Measurements from ENCODE around the gene TFF2.

The TFF2 gene

DNA sequence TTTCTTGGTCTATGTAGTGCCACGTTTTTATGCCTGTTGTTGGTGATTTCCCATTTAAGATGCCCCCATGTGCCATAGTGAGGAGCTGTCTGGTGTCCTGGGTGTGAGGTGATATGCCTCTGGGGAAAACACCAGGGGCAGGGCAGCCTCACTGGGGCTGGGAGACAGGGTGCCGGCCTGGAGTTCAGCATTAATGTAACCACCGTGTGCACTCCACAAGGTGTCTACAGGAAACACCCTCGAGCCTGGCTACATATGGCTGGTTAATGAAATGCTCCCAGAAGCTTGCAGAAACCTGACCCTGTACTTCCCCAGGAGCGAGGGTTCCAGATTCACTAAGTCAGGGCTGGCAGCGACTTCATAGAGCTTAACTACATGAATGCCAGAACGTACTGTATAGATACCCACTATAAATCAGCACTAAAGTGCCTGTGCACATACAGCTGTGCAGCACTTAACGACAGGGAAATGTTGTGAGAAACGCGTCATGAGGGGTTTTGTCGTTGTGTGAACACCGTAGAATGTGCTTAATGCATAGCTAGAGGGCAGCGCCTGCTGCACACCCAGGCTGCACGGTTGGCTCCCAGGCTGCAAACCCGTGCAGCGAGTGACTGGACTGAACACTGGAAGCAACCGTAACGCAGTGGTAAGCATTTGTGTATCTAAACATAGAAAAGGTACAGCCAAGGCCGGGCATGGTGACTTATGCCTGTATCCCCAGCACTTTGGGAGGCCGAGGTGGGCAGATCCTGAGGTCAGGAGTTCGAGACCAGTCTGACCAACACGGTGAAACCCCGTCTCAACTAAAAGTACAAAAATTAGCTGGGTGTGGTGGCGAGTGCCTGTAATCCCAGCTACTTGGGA is 10.4 kb downstream of the TFF2 start:
- Histone ChIP-seq H3K27me3 (ENCODE audit: control insufficient read depth, insufficient read depth, low read length) (no peaks in the 10 kb centered on the region), H3K4me1 (ENCODE audit: control insufficient read depth, insufficient read depth, low read length) (peaks cover 7% of the 10 kb centered on the region), H3K4me3 (ENCODE audit: low read depth, low read length) (no peak overlapping the region)

DNA sequence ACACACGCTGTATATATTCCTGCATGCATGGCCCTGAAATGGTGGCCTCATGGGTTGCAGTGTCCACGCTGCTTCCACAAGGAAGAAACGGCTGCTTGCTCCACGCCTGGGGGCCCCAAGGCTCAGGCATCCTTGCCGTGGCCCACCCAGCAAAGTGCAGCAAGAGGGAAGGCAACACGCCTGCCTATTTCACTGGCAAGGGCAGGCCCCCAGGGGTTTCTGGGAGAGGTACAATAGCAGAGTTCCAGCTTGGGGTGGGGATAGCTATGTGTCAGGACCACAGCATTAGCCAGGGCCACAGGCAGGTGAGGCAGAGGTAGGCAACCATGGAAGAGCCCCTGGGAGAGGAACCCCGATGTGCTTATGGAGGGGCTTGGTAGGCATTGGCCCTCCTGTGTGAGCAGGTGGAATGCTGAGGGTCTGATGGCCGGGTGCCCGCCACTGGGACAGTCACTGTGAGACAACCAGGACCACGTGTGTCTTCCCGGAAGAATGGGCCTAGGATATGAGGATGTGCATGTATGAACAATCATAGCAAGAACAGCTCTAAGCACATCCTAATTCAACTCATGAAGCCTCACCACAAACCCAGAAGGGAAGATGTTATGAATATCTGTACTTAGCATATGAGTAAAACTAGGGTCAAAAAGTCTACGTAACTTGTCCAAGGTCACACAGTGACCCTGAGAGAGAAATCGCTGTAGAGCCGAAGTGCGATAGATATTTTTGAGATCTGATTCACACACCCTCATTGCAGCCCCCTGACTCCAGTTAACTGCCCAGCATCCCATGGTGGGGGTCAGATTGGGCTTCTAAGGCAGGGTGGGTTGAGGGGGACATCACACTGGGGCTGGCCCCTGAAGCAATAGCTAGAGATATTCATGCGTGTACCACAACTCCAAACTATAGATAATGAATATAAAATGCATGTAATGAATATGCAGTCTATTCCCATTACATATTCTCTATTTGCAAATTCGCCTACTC is 11.8 kb downstream of the TFF2 start:
- Histone ChIP-seq H3K9me3 (ENCODE audit: control insufficient read depth, insufficient read depth, low read length) (no peaks in the 10 kb centered on the region), H3K9ac (ENCODE audit: low read depth, low read length) (no peak overlapping the region), H3K36me3 (ENCODE audit: control insufficient read depth, insufficient read depth, low read length) (no peaks in the 10 kb centered on the region), H3K4me1 (ENCODE audit: control insufficient read depth, insufficient read depth, low read length) (peaks cover 7% of the 10 kb centered on the region), H3K4me3 (ENCODE audit: low read depth, low read length) (no peak overlapping the region), H3K27me3 (ENCODE audit: control insufficient read depth, insufficient read depth, low read length) (no peaks in the 10 kb centered on the region)

More for the DNA sequence above, 10.4 kb downstream of the TFF2 start:
- no peaks in the 10 kb centered on the region for H3K36me3 ChIP-seq (ENCODE audit: control insufficient read depth, insufficient read depth, low read length)
- no peak overlapping the region for H3K9ac ChIP-seq (ENCODE audit: low read depth, low read length)
- H3K9me3 ChIP-seq (ENCODE audit: control insufficient read depth, insufficient read depth, low read length) = no peaks in the 10 kb centered on the region

DNA sequence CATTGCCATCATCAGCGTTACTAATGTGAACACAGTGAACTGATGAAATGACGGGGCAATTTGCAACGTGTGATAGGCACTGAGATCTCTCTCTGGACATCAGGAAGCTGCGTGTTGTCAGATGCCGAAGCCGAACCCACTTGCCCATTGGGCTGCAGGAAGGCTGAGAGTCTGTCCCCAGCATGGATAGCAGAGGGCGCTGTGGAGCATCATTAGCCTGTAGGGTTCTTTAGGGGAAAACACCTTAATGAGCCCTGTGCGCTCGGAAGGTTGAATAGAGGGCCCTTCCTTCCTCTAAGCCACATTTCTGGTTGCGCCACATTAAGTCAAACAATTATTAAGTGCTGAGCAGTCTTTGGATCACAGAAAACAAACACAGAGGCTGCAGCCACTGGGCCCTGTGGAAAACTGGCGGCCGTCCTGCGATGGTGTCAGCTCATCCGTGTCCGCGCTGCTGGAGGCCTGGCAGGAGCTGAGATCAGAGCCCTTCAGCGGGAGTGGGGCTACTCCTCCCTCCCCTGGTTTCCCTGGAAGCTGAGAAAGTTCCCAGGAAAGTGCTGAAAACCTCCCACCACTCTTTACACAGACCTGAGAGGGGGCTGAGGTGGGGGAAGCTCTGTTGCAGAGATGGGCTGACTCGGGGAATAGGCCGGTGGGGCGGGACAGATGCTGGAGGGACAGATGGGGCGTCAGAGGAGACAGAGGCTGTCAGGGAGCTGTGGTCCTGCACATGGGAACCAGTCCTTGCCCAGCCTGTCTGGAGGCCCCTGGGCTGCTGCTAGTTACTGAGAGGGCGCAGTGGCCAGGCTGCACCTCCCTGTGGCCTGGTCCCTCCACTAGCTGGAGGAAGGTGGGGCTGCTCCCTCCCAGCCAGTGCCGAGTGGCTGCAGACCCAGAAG is 12.7 kb downstream of the TFF2 start:
- no peaks in the 10 kb centered on the region for H3K9me3 ChIP-seq (ENCODE audit: control insufficient read depth, insufficient read depth, low read length)
- H3K4me3 ChIP-seq (ENCODE audit: low read depth, low read length) = no peak overlapping the region
- H3K9ac ChIP-seq (ENCODE audit: low read depth, low read length) = no peak overlapping the region

DNA sequence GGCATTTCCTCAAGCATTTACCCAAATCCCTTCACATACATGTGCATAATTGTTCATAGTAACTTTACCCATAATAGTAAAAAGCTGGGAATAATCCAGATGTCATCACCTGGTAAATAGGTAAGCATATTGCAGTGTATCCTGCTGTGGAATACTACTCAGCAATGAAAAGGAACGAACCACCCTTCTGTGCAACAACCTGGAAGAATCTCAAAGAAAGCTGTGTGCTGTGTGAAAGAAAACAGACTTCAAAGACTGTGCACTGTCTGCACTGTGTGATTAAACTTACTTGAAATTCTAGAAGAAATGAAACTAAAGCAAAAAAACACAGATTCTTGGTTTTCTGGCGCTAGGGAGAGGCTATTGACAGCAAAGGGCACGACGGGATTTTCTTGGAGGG is 13.5 kb downstream of the TFF2 start:
- Histone ChIP-seq H3K9ac (ENCODE audit: low read depth, low read length) (no peak overlapping the region), H3K4me1 (ENCODE audit: control insufficient read depth, insufficient read depth, low read length) (peaks cover 7% of the 10 kb centered on the region), H3K27me3 (ENCODE audit: control insufficient read depth, insufficient read depth, low read length) (no peaks in the 10 kb centered on the region), H3K36me3 (ENCODE audit: control insufficient read depth, insufficient read depth, low read length) (no peaks in the 10 kb centered on the region), H3K9me3 (ENCODE audit: control insufficient read depth, insufficient read depth, low read length) (no peaks in the 10 kb centered on the region), H3K4me3 (ENCODE audit: low read depth, low read length) (no peak overlapping the region)

More for the DNA sequence above, 12.7 kb downstream of the TFF2 start:
- Histone ChIP-seq H3K4me1 (ENCODE audit: control insufficient read depth, insufficient read depth, low read length) (peaks cover 7% of the 10 kb centered on the region), H3K36me3 (ENCODE audit: control insufficient read depth, insufficient read depth, low read length) (no peaks in the 10 kb centered on the region), H3K27me3 (ENCODE audit: control insufficient read depth, insufficient read depth, low read length) (no peaks in the 10 kb centered on the region)

DNA sequence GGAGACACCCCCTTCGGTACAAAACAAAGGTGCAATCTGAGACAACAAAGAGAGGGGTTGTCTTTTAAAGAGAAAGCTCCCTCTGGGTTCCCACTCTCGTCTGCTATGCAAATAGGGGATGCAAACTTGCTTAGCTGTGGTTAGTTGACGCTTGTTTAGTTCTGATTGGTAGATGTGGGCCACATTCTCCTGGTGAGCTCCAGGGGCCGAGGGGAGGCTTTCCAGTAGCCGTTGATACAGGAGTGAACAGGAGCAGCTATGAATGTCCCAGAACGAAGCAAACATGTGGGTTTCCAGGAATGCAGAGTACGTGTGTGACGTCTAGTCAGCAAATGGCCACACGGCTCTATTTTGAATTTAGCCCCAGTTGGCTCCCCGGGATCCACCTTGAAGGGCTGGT is 14.7 kb downstream of the TFF2 start:
- H3K36me3 ChIP-seq (ENCODE audit: control insufficient read depth, insufficient read depth, low read length) = no peaks in the 10 kb centered on the region
- H3K9ac ChIP-seq (ENCODE audit: low read depth, low read length) = no peak overlapping the region
- H3K27me3 ChIP-seq (ENCODE audit: control insufficient read depth, insufficient read depth, low read length) = no peaks in the 10 kb centered on the region
- peaks cover 7% of the 10 kb centered on the region for H3K4me1 ChIP-seq (ENCODE audit: control insufficient read depth, insufficient read depth, low read length)
- no peaks in the 10 kb centered on the region for H3K9me3 ChIP-seq (ENCODE audit: control insufficient read depth, insufficient read depth, low read length)
- H3K4me3 ChIP-seq (ENCODE audit: low read depth, low read length) = no peak overlapping the region

DNA sequence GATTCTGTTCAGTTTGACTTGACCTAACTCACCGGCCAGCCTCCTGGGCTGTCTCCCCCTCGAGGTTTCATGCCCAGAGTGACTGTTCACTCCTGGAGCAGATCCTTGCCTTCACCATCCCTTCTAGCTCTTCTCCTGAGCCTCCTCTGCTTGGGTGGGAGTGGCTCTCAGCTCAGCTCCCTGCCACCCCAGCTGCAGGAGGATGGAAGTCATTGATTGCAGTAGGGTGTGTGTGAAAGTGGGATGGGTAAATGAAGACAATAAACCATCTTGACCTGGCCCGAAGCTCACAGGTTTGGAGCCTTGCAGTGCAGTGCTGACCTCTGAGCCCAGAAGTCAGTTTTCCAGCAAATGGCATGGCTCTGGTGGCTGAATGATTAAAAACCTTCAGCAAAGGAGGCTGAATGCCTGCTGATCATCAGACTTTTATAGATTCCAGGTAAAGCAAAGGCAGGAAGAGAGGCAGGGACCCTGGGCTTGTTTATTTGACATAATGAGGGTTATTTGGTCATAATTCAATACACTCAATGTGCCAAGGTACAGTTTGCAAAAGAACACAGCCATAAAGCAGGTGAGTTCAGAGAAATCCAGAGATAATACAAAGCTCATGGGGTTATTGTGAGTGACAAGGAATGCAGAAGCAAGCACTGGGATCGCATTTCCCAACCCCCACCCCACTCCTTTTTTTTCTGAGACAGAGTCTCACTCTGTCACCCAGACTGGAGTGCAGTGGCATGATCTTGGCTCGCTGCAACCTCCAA is 18.1 kb downstream of the TFF2 start:
- no peaks in the 10 kb centered on the region for H3K27me3 ChIP-seq (ENCODE audit: control insufficient read depth, insufficient read depth, low read length)
- H3K36me3 ChIP-seq (ENCODE audit: control insufficient read depth, insufficient read depth, low read length) = no peaks in the 10 kb centered on the region
- H3K4me1 ChIP-seq (ENCODE audit: control insufficient read depth, insufficient read depth, low read length) = peaks cover 6% of the 10 kb centered on the region
- H3K9ac ChIP-seq (ENCODE audit: low read depth, low read length) = no peak overlapping the region
- no peak overlapping the region for H3K4me3 ChIP-seq (ENCODE audit: low read depth, low read length)
- H3K9me3 ChIP-seq (ENCODE audit: control insufficient read depth, insufficient read depth, low read length) = no peaks in the 10 kb centered on the region

DNA sequence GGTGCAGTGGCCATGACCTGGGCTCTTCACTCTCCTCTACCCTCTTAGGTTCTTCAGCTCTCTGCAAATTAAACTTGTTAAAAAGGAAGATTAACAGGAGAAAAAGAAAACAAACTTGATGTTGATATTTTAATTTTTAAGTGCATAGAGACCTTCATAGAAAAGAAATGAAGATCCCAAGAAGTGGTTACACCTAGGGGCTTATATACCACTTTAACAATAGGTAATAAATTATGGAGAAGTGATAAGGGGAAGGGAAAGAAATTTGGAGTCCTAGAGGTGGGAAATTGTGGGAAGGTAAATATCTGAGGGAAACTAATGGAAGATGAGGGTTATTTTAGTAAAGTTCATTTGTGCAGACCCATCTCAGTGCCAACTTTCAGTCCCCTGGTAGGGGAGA is 19.1 kb downstream of the TFF2 start:
- Histone ChIP-seq H3K27me3 (ENCODE audit: control insufficient read depth, insufficient read depth, low read length) (no peaks in the 10 kb centered on the region), H3K4me3 (ENCODE audit: low read depth, low read length) (no peak overlapping the region), H3K4me1 (ENCODE audit: control insufficient read depth, insufficient read depth, low read length) (peaks cover 6% of the 10 kb centered on the region), H3K36me3 (ENCODE audit: control insufficient read depth, insufficient read depth, low read length) (no peaks in the 10 kb centered on the region), H3K9ac (ENCODE audit: low read depth, low read length) (no peak overlapping the region), H3K9me3 (ENCODE audit: control insufficient read depth, insufficient read depth, low read length) (no peaks in the 10 kb centered on the region)

DNA sequence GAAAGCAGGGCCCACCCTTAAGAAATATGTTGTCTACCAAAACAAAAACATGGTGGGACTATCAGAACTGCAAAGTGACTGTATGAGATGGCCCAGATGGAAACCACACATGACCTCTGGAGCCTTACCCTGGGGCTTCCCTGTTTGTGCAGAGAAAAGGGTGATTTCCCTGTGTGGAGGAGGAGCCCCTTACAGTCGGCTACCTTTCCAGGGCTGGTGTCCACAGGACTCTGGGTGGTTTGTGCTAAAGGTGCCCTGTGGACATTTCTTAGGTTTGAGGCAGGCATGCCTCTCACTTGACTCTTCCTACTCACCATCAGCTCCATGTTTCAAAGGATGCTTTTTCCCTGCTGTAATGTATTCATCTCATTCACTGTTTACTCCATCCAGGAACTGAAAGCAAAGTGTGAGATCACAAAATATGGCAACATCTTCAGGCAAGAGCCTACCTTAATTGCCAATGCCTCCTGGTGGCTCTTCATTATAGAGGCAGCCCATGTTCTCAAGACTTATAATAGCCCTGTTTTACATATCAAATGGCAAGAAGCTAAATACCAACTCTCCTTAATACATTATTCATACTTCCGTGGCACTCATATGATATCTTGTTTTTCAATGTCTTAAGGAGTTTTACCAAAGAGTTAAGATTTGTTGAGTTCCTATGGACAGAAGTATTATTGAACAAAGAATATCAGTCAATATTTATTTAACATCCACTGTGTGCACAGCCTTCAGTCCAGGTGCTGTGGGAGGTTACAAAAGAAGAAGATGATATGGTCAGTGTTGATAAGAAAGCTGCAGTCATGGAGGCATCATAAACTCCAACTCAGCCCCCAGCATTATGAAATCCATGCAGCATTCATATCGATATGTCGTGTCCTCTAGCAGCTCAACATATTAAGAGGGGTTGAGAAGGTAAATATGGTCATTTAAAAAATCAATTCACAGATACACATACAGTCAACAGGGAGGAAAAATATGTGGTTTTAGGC is 20.1 kb downstream of the TFF2 start:
- Histone ChIP-seq H3K4me3 (ENCODE audit: low read depth, low read length) (no peak overlapping the region), H3K36me3 (ENCODE audit: control insufficient read depth, insufficient read depth, low read length) (no peaks in the 10 kb centered on the region), H3K27me3 (ENCODE audit: control insufficient read depth, insufficient read depth, low read length) (no peaks in the 10 kb centered on the region), H3K9me3 (ENCODE audit: control insufficient read depth, insufficient read depth, low read length) (no peaks in the 10 kb centered on the region), H3K4me1 (ENCODE audit: control insufficient read depth, insufficient read depth, low read length) (peaks cover 3% of the 10 kb centered on the region), H3K9ac (ENCODE audit: low read depth, low read length) (no peak overlapping the region)

DNA sequence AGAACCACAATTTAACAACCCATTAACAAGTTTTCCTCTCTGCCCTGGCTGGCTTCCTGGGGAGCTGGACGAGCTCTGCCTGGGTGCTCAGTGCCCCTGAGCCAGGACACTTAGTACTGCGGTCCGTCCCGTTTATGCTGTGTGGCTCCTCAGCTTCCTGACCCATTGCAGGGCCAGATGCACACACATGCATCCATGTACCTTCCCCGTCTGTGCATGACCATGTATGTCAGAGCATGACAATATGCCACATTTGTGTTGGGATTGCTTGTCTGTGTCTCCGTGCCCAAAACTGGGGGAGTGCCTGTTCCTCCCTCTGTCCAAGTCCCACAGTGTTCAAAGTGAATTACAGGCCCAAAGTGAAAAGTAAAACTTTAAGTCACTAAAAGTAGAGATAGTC is 25.9 kb downstream of the TFF2 start:
- Histone ChIP-seq H3K9ac (ENCODE audit: low read depth, low read length) (no peak overlapping the region), H3K27me3 (ENCODE audit: control insufficient read depth, insufficient read depth, low read length) (no peaks in the 10 kb centered on the region), H3K4me1 (ENCODE audit: control insufficient read depth, insufficient read depth, low read length) (no peaks in the 10 kb centered on the region), H3K9me3 (ENCODE audit: control insufficient read depth, insufficient read depth, low read length) (no peaks in the 10 kb centered on the region), H3K4me3 (ENCODE audit: low read depth, low read length) (no peak overlapping the region), H3K36me3 (ENCODE audit: control insufficient read depth, insufficient read depth, low read length) (no peaks in the 10 kb centered on the region)

DNA sequence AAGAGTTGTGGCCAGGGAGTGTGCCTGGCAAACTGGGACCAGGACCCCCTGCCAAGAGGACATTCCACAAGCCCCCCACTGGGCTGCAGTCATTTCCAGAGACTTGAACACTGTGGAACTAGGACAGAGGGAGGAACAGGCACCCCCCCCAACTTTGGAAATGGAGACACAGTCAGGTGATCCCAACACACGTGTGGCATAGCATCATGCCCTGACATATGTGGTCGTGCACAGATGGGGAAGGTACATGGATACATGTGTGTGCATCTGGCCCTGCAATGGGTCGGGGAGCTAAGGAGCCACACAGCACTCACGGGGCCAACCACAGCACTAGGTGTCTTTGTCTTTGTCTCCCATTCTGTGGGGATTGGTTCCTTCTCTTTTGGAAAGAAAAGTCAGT is 28.9 kb downstream of the TFF2 start:
- Histone ChIP-seq H3K27me3 (ENCODE audit: control insufficient read depth, insufficient read depth, low read length) (no peaks in the 10 kb centered on the region), H3K4me1 (ENCODE audit: control insufficient read depth, insufficient read depth, low read length) (peaks cover 7% of the 10 kb centered on the region), H3K9me3 (ENCODE audit: control insufficient read depth, insufficient read depth, low read length) (no peaks in the 10 kb centered on the region), H3K36me3 (ENCODE audit: control insufficient read depth, insufficient read depth, low read length) (no peaks in the 10 kb centered on the region), H3K4me3 (ENCODE audit: low read depth, low read length) (no peak overlapping the region), H3K9ac (ENCODE audit: low read depth, low read length) (no peak overlapping the region)
